ENCODE data around the gene KCNK3.

KCNK3 gene

GRCh38 chr2:26681656-26682055 is 10.9 kb upstream of the KCNK3 start:
- H3K36me3 ChIP-seq (ENCODE audit: control insufficient read depth, low read depth, low read length) = no peaks in the 10 kb centered on the region
- peaks cover 3% of the 10 kb centered on the region for H3K27me3 ChIP-seq (ENCODE audit: control insufficient read depth, insufficient read depth, low read length)
- H3K9me3 ChIP-seq (ENCODE audit: control insufficient read depth, low read depth, low read length) = no peaks in the 10 kb centered on the region
- no peak overlapping the region for H3K4me3 ChIP-seq (ENCODE audit: low read length)
- no peak overlapping the region for H3K27ac ChIP-seq (ENCODE audit: low read length)
- H3K9ac ChIP-seq (ENCODE audit: low read length) = no peak overlapping the region
- H3K4me1 ChIP-seq (ENCODE audit: control insufficient read depth, low read depth, low read length) = no peaks in the 10 kb centered on the region

- H3K36me3 ChIP-seq (ENCODE audit: control insufficient read depth, low read depth, low read length) = no peaks in the 10 kb centered on the region
- H3K4me1 ChIP-seq (ENCODE audit: control insufficient read depth, low read depth, low read length) = no peaks in the 10 kb centered on the region
- H3K4me3 ChIP-seq (ENCODE audit: low read length) = no peak overlapping the region
- H3K9me3 ChIP-seq (ENCODE audit: control insufficient read depth, low read depth, low read length) = no peaks in the 10 kb centered on the region
- no peak overlapping the region for H3K27ac ChIP-seq (ENCODE audit: low read length)
- peaks cover 3% of the 10 kb centered on the region for H3K27me3 ChIP-seq (ENCODE audit: control insufficient read depth, insufficient read depth, low read length)
- H3K9ac ChIP-seq (ENCODE audit: low read length) = no peak overlapping the region
Measured at GRCh38 chr2:26682155-26682554, 10.4 kb upstream of the KCNK3 start.

DNA sequence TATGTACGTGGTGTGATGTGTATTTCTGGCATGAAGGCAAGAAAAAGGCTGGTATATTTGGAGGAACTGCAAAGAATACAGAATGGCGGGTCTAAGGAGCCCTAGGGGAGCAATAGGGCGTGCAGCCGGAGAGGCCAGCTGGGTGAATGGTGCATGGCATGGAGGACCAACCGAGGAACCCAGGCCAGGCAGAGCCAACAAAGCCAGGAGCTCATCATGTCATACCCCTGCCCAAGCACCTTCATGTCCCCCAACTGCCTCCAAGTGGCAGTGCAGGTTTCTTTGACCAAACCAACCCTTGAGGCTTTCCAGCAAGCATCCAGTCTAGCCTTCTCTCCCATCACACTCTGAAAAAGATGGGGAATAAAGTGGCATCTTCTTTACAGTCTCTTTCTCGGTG is 8.9 kb upstream of the KCNK3 start:
- no peak overlapping the region for H3K27ac ChIP-seq (ENCODE audit: low read length)
- no peak overlapping the region for H3K4me3 ChIP-seq (ENCODE audit: low read length)
- H3K9ac ChIP-seq (ENCODE audit: low read length) = no peak overlapping the region
- H3K4me1 ChIP-seq (ENCODE audit: control insufficient read depth, low read depth, low read length) = no peaks in the 10 kb centered on the region
- H3K36me3 ChIP-seq (ENCODE audit: control insufficient read depth, low read depth, low read length) = no peaks in the 10 kb centered on the region
- H3K9me3 ChIP-seq (ENCODE audit: control insufficient read depth, low read depth, low read length) = no peaks in the 10 kb centered on the region
- H3K27me3 ChIP-seq (ENCODE audit: control insufficient read depth, insufficient read depth, low read length) = peaks cover 4% of the 10 kb centered on the region

DNA sequence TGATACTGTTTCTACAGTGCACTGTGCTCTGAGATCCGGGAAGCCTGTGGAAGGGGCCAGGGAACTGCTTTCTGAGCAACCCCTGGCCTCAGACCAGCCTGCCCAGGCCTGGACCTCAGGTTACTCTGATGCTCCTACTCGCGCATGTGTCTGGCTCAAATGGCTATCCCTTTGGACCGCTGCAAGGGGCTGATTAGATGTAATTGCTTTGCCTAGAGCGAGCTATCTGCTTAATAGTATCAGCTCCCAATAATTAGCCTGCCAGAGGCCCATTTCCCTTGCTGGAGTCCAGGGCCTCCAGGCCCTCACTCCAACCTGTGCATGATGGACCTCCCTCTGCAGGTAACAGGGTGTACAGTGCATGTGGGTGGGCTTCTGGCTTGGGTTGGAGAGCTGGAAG is 7.2 kb upstream of the KCNK3 start:
- H3K27me3 ChIP-seq (ENCODE audit: control insufficient read depth, insufficient read depth, low read length) = peaks cover 13% of the 10 kb centered on the region
- H3K4me3 ChIP-seq (ENCODE audit: low read length) = no peak overlapping the region
- no peaks in the 10 kb centered on the region for H3K9me3 ChIP-seq (ENCODE audit: control insufficient read depth, low read depth, low read length)
- H3K36me3 ChIP-seq (ENCODE audit: control insufficient read depth, low read depth, low read length) = no peaks in the 10 kb centered on the region
- H3K9ac ChIP-seq (ENCODE audit: low read length) = no peak overlapping the region
- no peak overlapping the region for H3K27ac ChIP-seq (ENCODE audit: low read length)
- H3K4me1 ChIP-seq (ENCODE audit: control insufficient read depth, low read depth, low read length) = no peaks in the 10 kb centered on the region

- H3K36me3 ChIP-seq (ENCODE audit: control insufficient read depth, low read depth, low read length) = no peaks in the 10 kb centered on the region
- H3K4me3 ChIP-seq (ENCODE audit: low read length) = no peak overlapping the region
- H3K27ac ChIP-seq (ENCODE audit: low read length) = no peak overlapping the region
- no peaks in the 10 kb centered on the region for H3K4me1 ChIP-seq (ENCODE audit: control insufficient read depth, low read depth, low read length)
- peaks cover 19% of the 10 kb centered on the region for H3K27me3 ChIP-seq (ENCODE audit: control insufficient read depth, insufficient read depth, low read length)
- no peaks in the 10 kb centered on the region for H3K9me3 ChIP-seq (ENCODE audit: control insufficient read depth, low read depth, low read length)
- no peak overlapping the region for H3K9ac ChIP-seq (ENCODE audit: low read length)
Measured at GRCh38 chr2:26685989-26686839, 6.3 kb upstream of the KCNK3 start.

GRCh38 chr2:26687328-26687727 is 5.2 kb upstream of the KCNK3 start:
- H3K4me3 ChIP-seq (ENCODE audit: low read length) = no peak overlapping the region
- no peaks in the 10 kb centered on the region for H3K9me3 ChIP-seq (ENCODE audit: control insufficient read depth, low read depth, low read length)
- H3K9ac ChIP-seq (ENCODE audit: low read length) = no peak overlapping the region
- H3K36me3 ChIP-seq (ENCODE audit: control insufficient read depth, low read depth, low read length) = no peaks in the 10 kb centered on the region
- H3K27ac ChIP-seq (ENCODE audit: low read length) = no peak overlapping the region
- peaks cover 30% of the 10 kb centered on the region for H3K27me3 ChIP-seq (ENCODE audit: control insufficient read depth, insufficient read depth, low read length)
- H3K4me1 ChIP-seq (ENCODE audit: control insufficient read depth, low read depth, low read length) = peaks cover 5% of the 10 kb centered on the region

DNA sequence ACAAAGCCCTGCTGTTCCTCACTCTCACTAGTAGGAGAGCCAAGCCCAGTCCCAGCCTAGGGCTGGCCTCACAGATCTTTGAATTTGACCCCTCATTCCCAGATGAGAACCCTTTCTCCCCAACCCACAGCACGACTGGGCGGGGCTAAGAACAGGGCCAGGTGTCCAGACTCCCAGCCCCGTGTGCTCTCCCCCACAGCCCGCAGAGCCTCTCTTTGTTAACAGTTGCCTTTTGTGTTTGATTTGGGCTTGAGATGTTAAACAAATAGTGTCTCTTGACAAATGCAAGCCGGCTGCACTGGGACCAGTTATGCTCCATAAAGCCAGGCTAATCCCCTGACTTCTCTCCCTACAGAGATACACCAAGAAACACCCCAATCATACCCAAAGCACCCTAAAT is 4.7 kb upstream of the KCNK3 start:
- H3K27me3 ChIP-seq (ENCODE audit: control insufficient read depth, insufficient read depth, low read length) = peaks cover 30% of the 10 kb centered on the region
- H3K27ac ChIP-seq (ENCODE audit: low read length) = no peak overlapping the region
- H3K9me3 ChIP-seq (ENCODE audit: control insufficient read depth, low read depth, low read length) = no peaks in the 10 kb centered on the region
- peaks cover 5% of the 10 kb centered on the region for H3K4me1 ChIP-seq (ENCODE audit: control insufficient read depth, low read depth, low read length)
- H3K4me3 ChIP-seq (ENCODE audit: low read length) = no peak overlapping the region
- H3K36me3 ChIP-seq (ENCODE audit: control insufficient read depth, low read depth, low read length) = no peaks in the 10 kb centered on the region
- H3K9ac ChIP-seq (ENCODE audit: low read length) = no peak overlapping the region

- Histone ChIP-seq H3K36me3 (ENCODE audit: control insufficient read depth, low read depth, low read length) (no peaks in the 10 kb centered on the region), H3K27ac (ENCODE audit: low read length) (no peak overlapping the region), H3K27me3 (ENCODE audit: control insufficient read depth, insufficient read depth, low read length) (peaks cover 61% of the 10 kb centered on the region), H3K4me1 (ENCODE audit: control insufficient read depth, low read depth, low read length) (peaks cover 5% of the 10 kb centered on the region), H3K9ac (ENCODE audit: low read length) (no peak overlapping the region), H3K4me3 (ENCODE audit: low read length) (no peak overlapping the region), H3K9me3 (ENCODE audit: control insufficient read depth, low read depth, low read length) (no peaks in the 10 kb centered on the region)
Measured at GRCh38 chr2:26691161-26691560, 1.4 kb upstream of the KCNK3 start.

GRCh38 chr2:26691881-26692278 is 642 bp upstream of the KCNK3 start:
- H3K4me1 ChIP-seq (ENCODE audit: control insufficient read depth, low read depth, low read length) = peaks cover 5% of the 10 kb centered on the region
- no peaks in the 10 kb centered on the region for H3K9me3 ChIP-seq (ENCODE audit: control insufficient read depth, low read depth, low read length)
- no peak overlapping the region for H3K9ac ChIP-seq (ENCODE audit: low read length)
- no peak overlapping the region for H3K27ac ChIP-seq (ENCODE audit: low read length)
- peaks cover 66% of the 10 kb centered on the region for H3K27me3 ChIP-seq (ENCODE audit: control insufficient read depth, insufficient read depth, low read length)
- H3K4me3 ChIP-seq (ENCODE audit: low read length) = peak overlapping the region; percentile 44
- H3K36me3 ChIP-seq (ENCODE audit: control insufficient read depth, low read depth, low read length) = no peaks in the 10 kb centered on the region

GRCh38 chr2:26692897-26693849 is 651 bp downstream of the KCNK3 start:
- Histone ChIP-seq H3K36me3 (ENCODE audit: control insufficient read depth, low read depth, low read length) (no peaks in the 10 kb centered on the region), H3K4me1 (ENCODE audit: control insufficient read depth, low read depth, low read length) (peaks cover 5% of the 10 kb centered on the region), H3K27ac (ENCODE audit: low read length) (no peak overlapping the region), H3K27me3 (ENCODE audit: control insufficient read depth, insufficient read depth, low read length) (peaks cover 66% of the 10 kb centered on the region), H3K9ac (ENCODE audit: low read length) (no peak overlapping the region), H3K4me3 (ENCODE audit: low read length) (peak overlapping the region; percentile 45), H3K9me3 (ENCODE audit: control insufficient read depth, low read depth, low read length) (no peaks in the 10 kb centered on the region)

GRCh38 chr2:26694001-26694400 is 1.5 kb downstream of the KCNK3 start:
- no peaks in the 10 kb centered on the region for H3K9me3 ChIP-seq (ENCODE audit: control insufficient read depth, low read depth, low read length)
- H3K9ac ChIP-seq (ENCODE audit: low read length) = no peak overlapping the region
- no peaks in the 10 kb centered on the region for H3K36me3 ChIP-seq (ENCODE audit: control insufficient read depth, low read depth, low read length)
- H3K27me3 ChIP-seq (ENCODE audit: control insufficient read depth, insufficient read depth, low read length) = peaks cover 61% of the 10 kb centered on the region
- H3K4me3 ChIP-seq (ENCODE audit: low read length) = no peak overlapping the region
- H3K4me1 ChIP-seq (ENCODE audit: control insufficient read depth, low read depth, low read length) = peaks cover 5% of the 10 kb centered on the region
- H3K27ac ChIP-seq (ENCODE audit: low read length) = no peak overlapping the region

All from iPS-18a (cell line).